NCI-H526 treated with DMSO at 0.1 percent for 48 hours (cell line): ENCODE results near the gene TTC28.

Source experiments
- DNase-seq: peaks from one replicate; lab custom pipeline; 2025; lab: John Stamatoyannopoulos, UW

Gene TTC28

DNA sequence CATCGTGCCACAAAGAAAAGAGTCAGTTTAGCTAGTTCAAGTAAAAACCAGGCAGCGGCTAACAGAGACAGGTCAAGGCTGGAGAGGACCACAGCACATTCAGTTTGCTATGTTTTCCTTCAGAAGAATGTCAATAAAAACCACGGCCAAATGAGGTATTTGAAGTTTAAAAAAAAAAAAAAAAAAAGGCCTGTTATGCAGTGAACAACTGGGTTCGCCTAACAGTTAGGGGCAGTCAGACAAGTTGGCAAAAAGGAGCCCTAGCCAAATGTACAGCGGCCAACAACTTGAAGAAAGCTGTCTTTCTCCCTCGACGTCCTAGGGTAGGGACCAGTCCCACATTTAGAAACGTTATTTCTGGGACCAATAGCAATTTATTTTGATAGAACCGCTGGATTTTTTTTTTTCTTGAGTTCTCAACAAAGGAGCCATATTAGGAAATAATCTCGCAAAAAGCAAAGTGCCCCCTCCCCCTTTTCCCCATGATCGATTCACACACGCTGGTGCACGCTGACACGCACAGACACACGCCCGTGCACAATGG is 237.8 kb downstream of the TTC28 start:
- DNase-seq = no peak

DNA sequence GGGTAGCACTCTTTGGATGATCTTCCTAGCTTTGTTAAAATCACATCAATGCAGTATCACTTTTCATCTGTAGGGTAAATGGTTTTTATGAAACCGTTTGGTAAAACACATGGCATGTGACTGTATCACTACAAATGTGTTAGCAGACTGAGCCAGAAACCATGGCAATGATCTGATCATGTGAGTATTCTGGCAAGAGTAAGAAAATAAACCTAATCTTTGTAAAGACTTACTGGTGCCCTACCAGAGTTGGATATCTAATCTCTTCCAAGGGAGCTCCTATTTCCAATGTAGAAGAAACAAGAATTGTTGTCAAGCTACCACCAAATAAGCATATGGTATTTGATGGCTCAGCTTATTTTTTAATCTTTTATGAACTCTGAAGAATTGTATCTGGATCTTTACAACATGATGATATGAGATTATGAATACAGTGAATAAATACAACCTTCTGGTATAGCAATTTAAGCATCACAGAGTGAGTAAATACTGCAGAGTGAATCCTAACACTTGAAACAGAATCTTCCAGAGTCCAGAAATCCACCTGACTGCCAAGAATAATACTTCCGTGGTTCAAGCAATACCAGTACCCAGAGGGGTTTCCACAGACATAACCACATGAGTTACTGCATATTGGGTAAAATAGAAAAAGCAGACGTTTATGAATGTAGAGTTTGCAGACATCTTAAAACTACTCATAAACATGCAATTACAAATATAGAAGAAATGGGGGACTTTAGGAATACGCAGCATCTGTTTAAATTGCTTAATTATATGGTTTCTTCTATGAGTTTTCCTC is 238.8 kb downstream of the TTC28 start:
- DNase-seq = no peak

DNA sequence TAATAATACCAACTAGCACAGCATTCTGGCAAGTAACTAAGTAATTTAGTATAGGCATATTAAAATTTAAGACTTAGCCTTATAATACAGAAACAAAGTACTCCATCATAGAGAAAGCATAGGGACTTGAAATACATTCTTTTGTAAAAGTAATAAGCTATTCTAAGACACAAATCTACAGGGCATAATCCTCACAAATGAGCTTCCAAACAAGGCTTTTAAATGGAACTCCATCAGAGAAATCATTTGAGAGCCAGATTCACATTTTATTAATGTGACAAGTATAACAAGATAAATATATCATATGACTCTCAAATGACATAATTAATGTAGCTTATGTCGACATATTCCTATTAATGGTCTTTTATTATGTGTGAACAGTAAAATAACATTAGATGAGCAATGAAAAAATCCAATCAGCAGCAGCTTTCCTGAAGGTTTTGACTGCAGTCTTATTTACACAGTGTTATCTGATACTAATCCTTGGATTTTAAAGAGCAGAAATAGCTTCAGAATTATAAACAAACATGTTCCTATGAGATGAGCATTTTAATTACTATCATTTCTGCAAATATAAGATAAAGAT is 241.4 kb downstream of the TTC28 start:
- peak; percentile 22 for DNase-seq

DNA sequence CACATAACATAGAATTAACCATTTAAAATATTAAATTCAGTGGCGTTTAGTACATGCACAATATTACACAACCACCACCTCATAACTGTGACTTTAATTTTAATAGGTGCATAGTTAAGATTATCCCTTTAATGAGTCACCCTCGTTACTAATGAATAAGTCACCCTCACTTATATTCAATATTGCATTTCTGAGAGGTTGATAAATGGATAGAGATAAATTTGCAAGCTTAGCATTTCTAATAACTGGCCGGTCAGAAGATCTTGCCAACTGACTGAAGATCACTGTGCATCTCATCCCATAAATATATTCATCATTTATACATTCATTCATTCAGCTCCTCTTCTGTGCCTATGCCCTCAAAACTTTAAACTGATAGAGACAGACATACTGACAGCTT is 243.7 kb downstream of the TTC28 start:
- DNase-seq = no peak

DNA sequence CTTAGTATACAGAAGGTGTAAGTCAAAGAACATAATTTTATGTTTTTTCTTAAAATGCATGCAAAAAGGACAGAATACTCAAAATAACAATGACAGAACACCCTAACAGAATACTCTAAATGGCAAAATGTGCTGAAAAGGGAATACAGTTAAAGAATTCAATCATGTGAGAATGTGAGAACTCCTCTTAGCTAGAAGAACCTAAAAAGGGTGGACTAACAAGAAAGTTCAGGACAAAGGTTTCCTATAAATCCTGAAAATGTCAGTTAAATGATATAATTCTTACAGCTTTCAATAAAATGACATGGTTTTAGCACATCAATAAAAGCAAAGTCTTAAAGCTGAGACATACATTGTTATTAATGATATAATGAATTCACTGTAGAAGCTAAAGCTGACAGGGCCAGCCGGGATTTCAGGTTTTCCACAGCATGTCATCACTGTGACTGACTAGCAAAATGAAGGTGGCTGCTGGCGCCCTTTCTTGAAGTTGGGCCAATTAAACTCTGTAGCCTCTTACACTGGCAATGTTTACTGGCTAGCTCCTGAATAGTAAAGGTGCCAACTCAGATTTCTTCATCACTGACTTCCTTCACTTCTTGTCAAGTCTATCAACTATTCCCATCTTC is 244.4 kb downstream of the TTC28 start:
- DNase-seq = no peak

DNA sequence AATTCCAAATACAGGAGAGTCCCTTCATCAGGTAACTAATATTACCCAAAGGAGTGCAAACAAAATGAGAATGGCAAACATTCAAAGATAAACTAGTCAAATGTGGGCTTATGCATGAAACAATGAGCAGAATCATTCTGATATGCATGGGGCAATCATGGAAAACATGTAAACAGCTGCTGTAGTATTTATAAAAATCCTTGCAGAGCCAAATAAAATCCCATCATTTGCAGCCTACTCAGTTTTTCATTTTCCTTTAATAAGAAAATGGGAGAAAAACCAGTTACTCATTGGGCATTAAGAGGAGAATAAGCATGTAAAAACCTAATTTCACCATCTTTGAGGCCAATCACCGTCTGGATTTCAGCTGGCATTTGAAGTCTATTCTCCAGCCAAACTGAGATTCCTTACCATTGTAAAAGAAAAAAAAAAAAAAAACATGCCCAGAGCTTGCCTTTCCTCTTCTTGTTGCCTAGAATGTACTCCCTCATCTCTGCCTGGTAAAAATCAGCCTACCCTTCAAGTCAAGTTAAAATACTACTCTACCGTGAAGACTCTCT is 249.1 kb downstream of the TTC28 start:
- DNase-seq = no peak

DNA sequence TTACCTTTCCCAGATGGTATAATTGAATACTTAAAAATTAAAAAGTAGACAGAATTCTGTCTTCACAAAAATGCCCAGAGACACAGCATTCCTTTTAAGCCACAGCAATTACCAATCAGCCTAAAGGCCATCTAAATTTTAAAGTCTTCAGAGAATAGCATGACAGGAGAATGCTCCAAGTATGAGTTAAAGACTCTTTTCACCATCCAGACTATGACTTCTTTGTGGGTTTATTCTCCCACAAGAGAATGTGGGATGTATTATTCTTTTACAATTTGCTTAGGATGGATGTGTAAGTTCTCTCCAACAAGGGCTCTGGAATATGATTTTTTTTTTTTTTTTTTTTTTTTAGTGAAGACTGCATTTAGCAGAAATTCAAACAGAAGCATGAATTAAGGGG is 249.9 kb downstream of the TTC28 start:
- no peak for DNase-seq

DNA sequence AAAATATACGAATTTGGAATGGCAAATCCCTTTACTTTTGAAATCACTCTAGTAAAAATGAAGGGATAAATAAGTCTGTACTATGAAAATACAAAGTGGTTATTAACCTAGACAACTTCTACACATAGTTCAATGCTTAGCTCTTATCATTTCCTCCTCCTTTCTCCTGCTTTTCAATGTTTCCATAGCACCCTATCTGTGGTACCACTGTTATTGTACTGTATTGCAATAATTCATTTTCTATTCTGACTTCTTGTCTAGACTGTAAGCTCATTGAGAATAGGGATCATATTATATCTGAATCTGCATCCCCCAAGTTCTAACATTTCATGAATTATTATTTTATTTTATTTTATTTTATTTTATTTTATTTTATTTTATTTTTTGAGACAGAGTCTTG is 251.4 kb downstream of the TTC28 start:
- DNase-seq = no peak

DNA sequence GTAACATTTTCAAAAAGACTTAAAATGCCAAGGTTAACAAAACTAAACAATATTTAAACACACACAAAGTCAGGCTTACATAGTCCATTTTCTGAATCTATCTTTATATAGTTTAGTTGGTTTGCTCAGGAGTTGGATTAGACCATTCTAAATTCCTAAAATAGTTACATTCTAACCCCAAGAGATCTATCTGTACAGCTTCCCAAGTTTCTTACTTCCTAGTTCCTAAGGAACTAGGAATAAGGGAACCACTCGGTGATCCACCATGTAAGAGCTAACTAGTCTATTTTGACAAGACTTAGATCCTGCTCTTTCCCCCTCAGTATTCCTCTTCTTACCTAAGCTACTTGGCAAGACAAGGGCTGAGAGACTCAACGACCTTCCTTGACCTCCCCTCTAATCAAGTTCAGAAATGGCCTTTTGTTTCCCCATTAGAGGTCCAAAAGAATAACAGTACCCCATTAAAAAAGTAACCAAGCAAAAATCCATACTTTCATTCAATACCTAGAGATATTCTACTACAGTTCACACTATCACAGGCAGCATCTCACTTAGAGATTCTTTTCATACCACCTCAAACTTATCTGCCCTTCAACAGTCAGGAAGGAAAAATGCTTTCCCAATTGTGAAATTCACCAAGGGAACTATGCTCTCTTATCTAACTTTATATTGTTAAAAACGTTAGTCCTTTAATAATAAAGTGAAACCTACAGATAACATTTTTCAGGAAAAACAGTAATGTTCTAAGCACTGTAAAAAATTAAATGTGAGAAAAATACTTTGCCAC is 253.1 kb downstream of the TTC28 start:
- DNase-seq = no peak

DNA sequence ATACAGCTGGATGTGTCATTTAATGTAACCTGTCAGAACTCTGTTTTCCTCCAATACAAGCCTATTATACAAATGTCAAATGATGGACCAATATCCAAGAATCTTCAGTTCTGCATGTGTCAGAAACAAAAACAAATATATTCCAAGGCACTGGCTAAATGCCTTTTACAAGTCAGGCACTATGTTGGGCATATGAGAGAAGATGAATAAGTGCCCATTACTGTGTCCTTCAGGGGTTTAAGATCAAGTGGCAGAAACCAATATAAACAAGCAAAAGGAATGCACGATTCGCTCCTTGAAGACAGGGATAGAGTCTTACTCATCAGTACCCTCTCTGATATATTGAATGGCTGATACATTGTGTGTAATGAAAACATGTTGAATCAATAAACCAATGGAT is 254.4 kb downstream of the TTC28 start:
- no peak for DNase-seq

DNA sequence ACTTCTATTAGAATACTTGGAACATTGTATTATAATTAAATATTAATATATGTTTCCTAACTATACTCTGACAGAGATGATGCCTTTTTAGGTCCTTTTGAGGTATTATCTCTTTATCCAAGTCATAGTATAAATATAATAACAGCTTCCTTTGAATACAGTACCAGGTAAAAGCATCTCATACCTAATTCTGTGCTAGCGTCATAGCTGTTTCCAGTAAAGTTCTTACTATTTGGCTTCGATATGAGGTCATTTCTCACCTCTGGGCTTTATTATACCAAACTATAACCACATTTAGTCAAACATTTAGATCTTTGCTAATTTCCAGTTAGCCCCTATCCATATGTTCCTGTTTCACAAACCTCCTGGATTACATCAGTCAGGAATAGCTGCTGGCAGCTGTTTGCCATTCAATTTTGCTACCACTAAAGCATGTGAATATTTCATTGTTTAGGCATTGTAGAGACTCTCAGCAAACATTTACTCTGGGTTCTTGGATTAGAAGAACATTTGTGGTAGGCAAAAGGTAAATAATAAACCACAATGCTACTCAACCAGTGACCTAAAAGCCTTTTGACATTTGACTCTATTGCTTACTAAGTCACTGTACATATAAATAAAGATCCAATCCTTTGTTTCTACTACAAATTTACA is 255.1 kb downstream of the TTC28 start:
- DNase-seq = no peak

DNA sequence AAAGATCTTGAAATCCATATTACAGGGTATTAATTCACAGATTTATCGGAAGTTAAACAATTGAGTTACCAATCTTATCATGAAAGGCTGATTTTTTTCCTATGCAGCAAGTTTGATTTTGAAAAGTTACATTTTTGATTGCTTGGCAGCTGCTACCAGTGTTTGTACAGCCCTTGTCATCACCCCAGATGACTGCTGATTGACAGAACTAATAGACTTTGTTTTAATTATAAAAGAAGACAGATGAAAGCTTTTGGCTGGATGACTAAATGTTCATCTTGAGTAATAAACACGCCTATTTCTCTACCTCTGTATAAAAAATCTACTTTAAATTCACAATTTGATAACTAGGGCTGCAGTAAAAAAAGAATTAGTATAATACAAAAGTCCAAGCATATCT is 259.7 kb downstream of the TTC28 start:
- DNase-seq = no peak

DNA sequence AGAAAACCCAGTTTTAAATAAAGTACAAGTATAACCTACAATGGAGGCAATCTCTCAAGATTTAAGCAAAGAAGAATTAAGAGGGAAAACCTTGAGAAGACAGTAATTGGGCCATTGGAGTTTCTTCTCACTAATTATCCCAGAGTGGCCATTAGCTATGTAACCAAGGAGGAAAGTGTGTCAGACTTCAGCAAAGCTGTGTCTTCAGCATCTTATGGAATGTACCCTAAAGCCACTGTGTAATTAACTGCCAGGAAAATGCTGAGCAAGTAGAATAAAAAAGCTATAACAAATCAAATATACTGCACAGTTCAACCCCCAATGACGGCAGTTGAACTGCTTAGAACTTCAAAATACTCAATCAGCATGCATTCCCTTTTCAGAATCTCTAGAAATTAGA is 261.6 kb downstream of the TTC28 start:
- no peak for DNase-seq

DNA sequence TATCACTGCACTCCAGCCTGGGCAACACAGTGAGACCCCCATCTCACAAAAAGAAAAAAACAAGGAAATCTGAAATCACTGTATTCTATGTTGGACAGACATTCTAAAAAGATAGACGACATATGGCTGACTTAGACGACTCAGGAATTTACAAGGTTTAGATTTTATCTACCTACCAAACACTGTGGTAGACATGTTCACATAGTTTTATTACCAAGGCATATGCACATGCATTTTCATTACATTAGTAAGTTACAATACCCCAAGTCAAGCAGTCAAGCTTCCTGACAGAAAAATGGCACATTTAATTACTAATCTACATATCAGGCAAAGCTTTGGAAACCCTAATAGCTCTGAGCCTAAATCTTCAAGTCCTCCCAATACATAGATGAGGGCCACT is 262.2 kb downstream of the TTC28 start:
- DNase-seq = no peak

DNA sequence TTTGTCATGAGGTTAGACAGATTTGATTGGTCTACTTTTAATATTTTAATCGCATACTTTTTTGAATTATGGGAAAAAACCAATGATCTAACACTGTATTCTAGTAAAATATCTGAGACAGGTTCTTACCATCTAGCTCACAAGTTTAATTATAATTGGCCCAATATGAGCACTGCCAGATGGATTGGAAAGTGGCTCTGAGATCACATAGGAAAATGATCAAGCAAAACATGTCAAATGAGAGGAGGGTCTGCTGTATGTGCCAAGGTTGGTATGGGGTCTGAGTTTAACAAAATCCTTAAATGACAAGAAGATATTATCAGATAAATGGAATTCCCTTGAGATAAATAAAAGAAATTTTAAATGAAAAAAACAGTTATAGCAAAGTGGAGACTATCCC is 264.7 kb downstream of the TTC28 start:
- DNase-seq = no peak

DNA sequence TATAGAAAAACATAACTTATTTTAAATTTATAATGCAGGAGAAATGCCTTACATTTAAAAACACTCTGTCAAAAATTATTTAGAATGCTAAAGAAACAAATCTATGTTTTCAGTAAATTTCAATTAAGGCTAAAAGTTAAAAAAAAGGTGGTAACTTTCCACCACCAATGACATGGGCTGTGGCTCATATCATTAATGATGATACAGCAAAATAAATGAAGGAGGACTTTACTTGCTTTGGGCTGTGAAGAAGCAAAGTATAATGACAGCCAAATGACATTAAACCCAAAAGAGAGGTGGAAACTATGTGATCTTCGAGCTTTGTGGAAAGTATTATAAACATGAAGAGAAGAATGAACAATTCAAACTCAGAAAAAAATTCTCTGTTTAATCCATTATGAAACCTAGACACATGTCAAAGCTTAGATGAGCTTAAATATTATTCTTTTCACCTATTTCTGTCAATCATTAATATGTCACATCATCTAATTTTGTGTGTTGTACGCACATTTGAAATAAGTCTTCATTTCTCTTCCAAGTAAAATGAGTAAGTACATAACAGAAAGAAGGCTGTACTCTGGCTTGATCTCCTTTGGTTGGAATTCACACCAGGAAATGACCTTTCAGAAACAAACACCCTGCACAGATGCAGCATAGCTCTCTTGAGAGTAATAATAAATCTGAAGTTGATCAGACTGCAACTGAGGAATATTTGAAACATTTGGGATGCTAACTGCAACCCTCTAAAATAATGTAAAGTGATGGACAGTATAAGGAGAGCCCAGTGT is 265.8 kb downstream of the TTC28 start:
- DNase-seq = no peak

DNA sequence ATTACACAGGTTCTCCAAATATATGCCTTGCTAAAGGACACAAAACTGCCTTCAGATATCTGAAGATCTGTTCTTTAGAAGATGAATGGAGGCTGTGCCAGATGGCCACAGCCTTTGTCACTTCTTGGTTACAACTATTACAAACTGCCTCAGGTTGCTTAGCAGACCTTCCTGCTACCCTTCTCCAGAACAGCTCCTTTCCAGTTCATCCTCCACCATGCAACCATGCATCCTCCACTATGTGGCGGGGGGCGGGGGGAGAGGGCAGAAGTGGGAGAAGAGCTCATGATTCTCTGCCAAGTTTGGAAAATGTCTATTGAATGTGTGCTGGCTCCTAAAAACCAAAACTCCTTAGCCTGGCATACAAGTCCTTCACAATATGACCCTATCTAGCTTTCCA is 267.5 kb downstream of the TTC28 start:
- DNase-seq = no peak

DNA sequence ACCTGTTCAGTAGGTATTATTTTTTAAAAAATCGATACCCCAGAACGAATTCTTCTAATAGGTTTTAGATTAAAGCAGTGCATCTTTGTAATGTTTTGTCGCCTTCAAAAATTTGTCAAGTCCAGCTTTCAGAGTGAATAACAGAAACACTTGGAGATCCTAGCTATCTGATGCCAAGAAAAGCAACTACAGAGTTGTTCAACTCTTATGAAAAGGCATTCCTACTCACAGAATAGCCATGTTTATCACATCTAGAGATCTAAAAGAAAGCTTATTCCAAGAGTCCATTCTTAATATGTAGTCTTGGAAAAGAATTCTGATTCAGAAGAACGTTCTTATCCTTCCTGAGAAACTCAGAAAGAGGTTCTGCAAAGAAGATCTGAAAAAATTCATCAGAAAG is 268.5 kb downstream of the TTC28 start:
- no peak for DNase-seq

DNA sequence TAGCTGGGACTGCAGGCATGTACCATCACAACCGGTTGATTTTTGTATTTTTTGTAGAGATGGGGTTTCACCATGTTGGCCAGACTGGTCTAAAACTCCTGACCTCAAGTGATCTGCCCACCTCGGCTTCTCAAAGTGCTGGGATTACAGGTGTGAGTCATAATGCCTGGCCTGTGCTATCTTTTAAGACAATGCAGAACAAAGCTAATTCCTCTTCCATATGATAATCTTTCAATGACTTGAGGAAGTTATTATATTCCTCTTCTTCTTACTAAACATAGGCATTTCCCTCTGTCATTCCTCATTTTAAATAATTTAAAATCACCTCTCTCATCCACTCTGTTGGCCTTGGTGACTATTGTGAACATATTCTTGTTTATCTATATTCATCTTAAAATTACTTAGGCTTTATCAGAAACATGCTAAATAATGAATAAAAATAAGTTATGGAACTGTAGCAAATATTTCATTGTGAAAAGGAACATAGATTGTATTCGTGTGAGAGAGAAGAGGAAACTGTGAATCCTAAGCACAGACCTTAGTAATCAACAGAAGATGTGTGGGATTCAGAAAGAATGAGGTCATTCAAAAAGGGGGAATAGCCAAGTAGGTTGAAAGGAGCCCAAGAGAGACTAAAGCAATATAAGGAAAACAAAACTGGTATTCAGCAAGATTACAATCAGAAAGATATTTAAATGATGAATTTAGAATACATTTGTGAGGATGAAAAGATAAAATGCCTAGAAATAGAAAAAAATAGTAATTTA is 269.4 kb downstream of the TTC28 start:
- no peak for DNase-seq

DNA sequence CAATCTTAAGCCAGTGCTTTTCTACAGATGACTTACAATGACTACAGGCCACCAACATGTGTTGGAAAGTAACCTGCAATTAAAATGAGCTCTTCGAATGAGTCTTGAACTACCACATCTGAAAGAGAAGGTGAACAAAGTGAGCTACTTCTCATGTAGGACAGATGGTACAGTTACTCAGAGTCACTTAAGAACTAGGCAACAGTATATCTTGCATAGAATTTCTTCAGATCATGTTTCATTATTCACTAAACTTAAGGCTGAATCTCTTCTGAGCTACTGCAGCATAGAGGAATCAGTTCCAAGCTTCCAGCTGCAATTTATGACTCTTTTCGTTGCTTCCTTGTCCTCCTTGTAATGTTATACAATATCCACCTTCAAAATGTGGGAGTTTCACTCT is 270.9 kb downstream of the TTC28 start:
- no peak for DNase-seq
